Transverse colon (tissue), 4 donors: Measurements from ENCODE around the gene ZDHHC17.

Experiments used
- CTCF ChIP-seq, 5 experiments: fragments of 200-600 bp in 3 of 5; fragments of 450-650 bp in 2 of 5; sonication (generic) in 3 of 5; IDR thresholded peaks; 1 replicate in 2 of 5; 2 replicates in 3 of 5; pipeline ENCODE4 v1.5.1; 2016 to 2017; ENCODE audit warnings: antibody characterized with exemption in 5 of 5, inconsistent platforms in 3 of 5, mild to moderate bottlenecking in 2 of 5, moderate library complexity in 1 of 5
- POLR2AphosphoS5 ChIP-seq, 3 donors: sonication (generic); formaldehyde crosslinking; IDR thresholded peaks; one replicate each; pipeline ENCODE4 v1.6.1; 2016; ENCODE audit warnings: antibody characterized with exemption in 3 of 3

GRCh38 chr12:76738824-76739579 lies 24.9 kb upstream of the ZDHHC17 start:
- TF ChIP-seq CTCF (IDR thresholded peaks at IDR 0.05) (no peak), POLR2AphosphoS5 (IDR thresholded peaks at IDR 0.05) (no peak)
